GM18867 (cell line): Measurements from ENCODE around the gene GALNT14.

ENCODE experiments used
- ATAC-seq: cut with Tn5 transposase; IDR thresholded peaks from one replicate; pipeline ENCODE4 v1.9.1; 2021; ENCODE audit warnings: mild to moderate bottlenecking, moderate library complexity; ENCODE audit not compliant: unreplicated experiment

The GALNT14 gene

GRCh38 chr2:30981096-30981495, 157.1 kb downstream of the GALNT14 start:
- no peak for ATAC-seq

DNA sequence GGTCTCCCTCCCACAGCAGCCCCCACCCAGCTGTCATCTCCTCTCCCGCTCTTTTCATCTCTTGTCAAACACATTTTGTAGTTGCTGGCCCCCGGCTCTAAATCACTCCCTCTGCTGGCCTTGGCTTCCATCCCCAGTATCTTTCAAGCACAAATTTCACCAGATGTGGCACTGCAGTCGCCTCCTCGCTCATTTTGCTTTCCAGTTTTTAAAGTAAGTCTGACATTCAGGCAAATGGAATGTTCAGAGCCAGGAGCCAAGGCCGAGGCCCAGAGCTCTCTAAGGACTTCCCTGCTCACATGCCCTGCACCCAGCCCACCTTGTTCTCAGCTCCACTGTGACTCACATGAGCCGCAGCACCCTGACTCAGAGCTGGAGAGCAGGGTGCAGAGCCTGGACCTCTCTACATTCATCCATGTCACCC, 158.4 kb downstream of the GALNT14 start:
- ATAC-seq: no peak

DNA sequence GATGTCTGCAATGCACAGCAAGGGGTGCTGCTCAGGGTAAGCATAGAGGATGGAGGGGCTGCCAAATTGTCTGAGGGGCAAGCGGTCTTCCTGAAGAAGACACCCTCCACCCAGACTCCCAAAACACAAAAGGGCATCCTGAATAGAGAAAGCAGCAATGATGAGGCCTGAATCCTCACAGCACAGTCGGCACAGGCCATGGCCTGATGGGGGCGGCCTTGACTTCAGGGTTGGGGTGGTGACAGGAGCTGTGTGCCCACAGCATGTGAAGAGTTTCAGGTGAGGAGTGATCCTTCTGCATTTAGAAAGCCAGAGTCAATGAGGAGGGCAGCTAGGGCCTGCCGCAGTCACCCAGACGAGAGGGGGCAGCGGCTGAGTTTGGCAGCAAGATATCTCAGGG, 159.4 kb downstream of the GALNT14 start:
- ATAC-seq: no peak

DNA sequence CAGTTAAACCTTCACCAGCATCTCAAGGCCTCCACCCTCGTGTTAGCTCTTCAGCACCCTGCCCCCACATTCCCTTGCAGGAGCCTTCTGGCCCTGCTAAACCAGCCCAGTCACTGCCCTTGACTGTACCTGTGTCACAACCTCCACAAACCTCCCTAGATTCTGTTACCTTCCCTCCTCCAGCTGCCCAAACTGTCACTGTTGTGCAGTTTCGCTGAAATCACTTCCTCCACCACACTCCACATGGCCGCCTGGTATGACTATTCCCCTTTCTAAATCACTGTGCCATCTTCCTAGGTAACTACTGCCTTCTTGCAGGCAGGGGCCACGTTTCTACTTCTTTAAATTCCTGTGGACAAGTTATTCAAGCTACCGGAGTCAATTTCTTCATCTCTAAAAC, 160.2 kb downstream of the GALNT14 start:
- no peak for ATAC-seq

- ATAC-seq: no peak
Observed at GRCh38 chr2:30975156-30975555, 163.1 kb downstream of the GALNT14 start.

- ATAC-seq: no peak
Observed at GRCh38 chr2:30974554-30974953, 163.7 kb downstream of the GALNT14 start.

DNA sequence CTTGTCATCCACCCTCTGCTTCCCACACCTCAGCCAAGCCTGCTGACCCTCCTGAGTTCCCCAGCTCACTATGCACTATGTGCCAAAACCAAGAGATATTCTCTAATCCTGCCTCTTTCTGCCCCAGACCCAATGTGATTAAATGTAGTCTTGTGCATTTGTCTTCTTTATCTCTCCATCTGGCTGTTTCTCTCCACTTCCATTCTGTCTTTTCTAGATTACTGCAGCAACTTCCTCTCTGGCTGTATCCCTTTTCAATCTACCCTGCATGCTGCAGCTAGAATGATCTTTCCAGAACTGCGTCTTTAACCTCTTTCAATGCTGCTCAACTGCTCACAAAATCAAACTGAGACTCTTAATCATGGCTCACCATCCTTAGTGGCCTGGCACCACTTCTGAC, 164.1 kb downstream of the GALNT14 start:
- no peak for ATAC-seq

- no peak for ATAC-seq
Observed at GRCh38 chr2:30971231-30972025, 166.8 kb downstream of the GALNT14 start.

- ATAC-seq: no peak
Observed at GRCh38 chr2:30968660-30969397, 169.4 kb downstream of the GALNT14 start.

DNA sequence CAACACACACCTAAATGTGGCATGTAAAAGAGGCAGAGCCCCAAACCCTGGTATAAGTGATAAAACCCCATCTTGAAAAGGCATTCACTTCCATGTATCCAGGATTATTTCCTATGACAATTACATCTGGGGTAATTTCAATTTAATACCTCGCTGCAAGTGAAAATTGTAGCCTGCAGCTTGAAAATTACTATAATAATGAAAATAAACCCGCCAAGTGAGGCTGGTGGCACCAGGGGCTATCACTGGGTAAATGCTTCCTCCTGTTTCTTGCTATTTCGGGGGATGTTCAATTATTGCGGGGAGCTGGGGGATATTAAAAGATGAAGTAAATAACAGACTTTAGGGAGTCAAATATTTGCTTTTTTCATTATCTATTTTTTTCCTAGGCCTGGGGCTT, 171.5 kb downstream of the GALNT14 start:
- no peak for ATAC-seq

DNA sequence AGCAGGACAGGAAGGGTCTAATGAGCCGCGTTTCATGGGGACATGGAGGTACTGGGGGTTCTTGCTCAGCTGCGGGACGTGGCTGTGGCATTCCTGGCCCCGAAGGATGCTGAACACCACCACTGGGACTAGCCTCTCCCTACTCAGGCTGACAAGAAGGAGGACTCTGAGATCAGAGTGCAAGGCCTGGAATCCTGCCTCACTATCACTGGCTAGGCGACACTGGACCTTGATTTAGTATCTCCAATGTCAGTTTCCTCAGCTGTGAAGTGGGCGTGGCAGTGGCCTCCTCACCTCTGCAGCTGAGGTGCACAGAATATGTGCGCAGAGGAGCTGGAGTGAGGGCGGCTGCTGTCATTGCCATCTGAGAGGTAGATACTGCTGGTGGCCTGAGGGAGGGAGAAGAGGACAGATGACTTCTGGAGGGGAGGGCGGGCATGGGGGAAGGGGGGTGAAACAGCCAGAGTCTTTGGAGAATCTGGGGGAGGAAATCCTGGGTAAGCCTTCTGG, 173.2 kb downstream of the GALNT14 start:
- ATAC-seq: no peak

DNA sequence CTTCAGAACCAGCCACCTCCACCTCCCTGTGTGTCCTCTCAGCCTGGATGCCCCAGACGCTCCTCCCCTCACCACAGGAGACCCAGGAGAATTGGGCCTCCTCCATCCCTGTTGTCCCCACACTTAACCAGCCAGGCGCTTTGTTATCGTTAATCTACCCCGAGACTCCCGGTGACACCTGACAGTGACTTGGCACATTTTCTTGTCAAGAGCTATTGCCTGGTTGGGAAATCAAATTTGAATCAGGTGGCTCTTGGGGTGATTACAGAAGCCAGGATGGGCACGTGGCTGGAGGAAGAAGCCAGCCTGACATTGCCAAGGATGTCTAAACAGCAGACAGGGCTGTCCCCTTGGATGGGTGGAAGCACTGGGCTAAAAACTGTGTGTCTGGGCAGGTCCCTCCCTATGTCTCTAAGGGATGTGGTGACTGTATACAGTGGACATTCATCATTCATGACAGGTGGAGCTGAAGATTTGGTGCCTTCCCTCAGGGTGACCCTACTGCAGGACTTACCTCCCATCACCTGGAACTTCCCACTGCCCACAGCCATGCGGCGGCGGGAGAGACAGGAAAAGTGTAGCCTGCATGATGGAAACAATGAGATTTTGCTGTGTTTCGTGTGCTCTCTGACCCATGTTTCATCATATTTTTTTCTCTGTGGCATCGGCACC, 173.8 kb downstream of the GALNT14 start:
- no peak for ATAC-seq

DNA sequence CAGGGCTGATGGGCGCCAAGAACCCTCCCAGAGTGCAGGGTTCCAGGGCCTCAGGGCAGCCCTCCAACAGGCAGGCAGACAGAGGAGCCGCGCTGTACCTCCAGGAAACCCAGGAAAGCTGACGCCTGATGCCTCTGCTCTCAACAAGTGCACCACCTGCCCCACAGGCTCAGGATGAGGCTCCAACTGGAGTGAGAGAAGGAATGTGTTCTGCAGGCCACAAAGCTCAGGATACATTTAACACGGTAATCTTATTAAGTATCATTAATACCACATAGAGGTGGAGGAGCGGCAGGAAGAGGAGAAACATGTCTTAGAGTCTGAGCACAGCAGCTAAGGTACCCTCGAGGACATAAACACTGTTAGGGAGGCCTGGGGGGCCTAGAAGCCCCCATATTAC, 175.1 kb downstream of the GALNT14 start:
- no peak for ATAC-seq

GRCh38 chr2:30960213-30960612, 178.0 kb downstream of the GALNT14 start:
- no peak for ATAC-seq

- ATAC-seq: no peak
Observed at GRCh38 chr2:30959653-30960052, 178.6 kb downstream of the GALNT14 start.

GRCh38 chr2:30958918-30959265, 179.3 kb downstream of the GALNT14 start:
- no peak for ATAC-seq

DNA sequence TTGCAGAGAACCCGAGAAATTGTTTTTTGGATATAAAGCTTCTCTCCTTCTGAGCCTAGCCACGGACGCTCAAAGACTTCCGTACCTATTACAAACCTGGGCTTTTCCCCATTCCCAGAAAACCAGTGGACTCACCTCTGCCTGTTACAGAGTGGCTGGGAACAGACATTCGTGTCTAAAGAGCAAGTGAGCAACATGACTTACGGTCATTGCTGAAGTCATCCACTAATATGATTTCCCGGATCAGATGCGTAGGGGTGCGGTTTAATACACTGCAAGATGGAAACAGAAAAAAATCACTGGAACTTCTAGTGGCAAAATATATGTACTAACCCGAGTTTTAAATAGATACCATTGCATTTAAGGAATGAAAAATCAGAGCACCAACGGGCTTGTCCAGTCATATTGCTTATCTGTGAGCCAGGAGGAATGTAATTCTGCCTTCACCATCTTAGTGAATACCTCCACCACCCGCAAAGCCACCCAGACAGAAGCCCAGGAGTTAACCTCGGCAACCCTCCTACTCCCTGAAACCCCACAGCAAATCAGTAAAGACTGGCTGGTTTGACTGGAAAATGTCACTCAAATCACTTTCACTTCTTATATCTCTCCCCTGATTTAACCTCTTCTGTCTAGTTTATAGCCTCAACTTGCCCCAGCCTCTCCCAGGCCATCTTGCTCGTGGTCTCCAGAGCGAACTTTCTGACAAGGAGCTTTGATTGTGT, 179.9 kb downstream of the GALNT14 start:
- ATAC-seq: no peak

DNA sequence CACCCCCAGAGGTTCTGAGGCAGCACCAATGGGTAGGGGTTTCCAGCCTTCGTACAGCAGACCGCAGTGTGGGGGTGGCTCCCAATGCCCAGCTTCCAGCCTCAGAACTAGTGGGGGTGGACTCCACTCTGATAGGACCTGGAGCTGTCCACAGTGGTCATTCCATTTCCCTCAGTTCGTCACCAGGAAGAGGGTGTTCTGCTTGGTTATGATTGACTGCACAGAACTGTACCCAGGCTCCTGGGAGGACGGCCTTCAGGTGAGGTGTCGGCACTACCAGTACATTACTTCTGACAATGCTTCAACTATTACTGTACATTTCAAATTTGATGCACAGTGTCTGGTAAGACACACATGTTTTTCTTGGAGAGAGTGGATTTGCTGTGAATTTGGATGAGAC, 180.6 kb downstream of the GALNT14 start:
- ATAC-seq: no peak

DNA sequence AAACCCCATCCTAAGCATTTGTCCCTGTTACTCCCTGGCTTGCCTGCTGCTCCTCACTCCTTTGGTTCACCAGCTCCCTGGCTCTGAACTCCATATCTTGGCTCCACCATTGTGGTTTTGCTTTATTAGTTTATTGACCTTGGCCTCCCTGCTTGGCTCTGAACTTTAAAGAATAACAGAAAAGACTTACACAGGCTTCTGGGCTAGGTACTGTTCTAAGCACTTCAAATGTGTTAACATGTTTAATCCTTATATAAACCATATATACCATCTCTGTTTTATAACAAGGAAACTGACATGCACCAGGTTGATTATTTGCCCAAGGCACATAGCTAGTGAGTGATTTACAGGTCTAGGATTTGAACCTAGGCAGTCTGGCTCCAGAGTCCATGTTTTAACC, 181.2 kb downstream of the GALNT14 start:
- ATAC-seq: no peak

DNA sequence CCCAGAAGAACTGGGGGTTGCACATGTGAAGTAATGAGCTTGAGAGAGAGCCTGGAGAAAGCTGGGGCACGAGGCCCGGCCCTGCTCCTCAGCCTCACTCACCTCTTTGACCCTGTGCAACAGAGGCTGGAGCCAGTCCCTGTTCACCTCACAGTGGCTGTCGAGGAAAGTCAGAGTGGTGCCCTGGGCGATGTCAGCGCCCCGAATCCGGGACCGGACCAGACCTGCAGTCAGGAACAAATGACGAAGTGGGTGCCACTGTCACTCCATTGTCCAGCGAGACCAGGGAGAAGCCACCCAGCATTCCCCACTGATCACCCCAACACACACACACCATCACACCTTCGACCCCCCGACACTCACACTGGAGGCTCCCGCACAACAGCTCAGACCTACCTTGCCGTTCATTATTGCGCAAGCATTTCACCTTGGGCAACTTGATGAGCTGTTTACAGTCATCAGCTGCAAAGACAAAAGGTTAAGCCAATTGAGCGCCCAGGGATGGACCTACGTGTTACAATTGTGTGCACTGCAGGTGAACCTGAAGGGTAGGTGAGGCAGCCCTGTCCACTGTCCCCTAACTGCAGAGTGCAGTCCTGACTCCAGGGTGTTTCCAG, 182.6 kb downstream of the GALNT14 start:
- ATAC-seq: no peak

- no peak for ATAC-seq
Observed at GRCh38 chr2:30950339-30950738, 187.9 kb downstream of the GALNT14 start.
